Left lung (tissue), 10 donors: ENCODE measurements around the gene BBS9. TPM values are rescaled to one million over a fixed set of nuclear protein-coding genes. Genes with fewer than 3 reads are reported as not detected.
A peak's percentile ranks its signal among the peaks of the same experiment; 100 is the strongest.

Experiments
- ATAC-seq: fragments of 200-7000 bp; cut with Tn5 transposase; one replicate; pipeline ENCODE4 v1.9.1; 2020; ENCODE audit warnings: moderate library complexity
- DNase-seq, 4 donors: peaks; one replicate each; pipeline ENCODE4 v3.0.0-alpha.2; 2013 to 2020
- H3K27ac ChIP-seq, 2 donors: fragments of 200-600 bp; sonication (generic) in 1 of 2; one replicate each; pipeline versions ENCODE4 v1.5.0 to v1.8.0; 2020 to 2021
- H3K27me3 ChIP-seq, 2 donors: fragments of 200-600 bp; sonication (generic) in 1 of 2; one replicate each; pipeline versions ENCODE4 v1.5.0 to v1.8.0; 2020 to 2021
- H3K36me3 ChIP-seq, 2 donors: fragments of 200-600 bp; sonication (generic) in 1 of 2; one replicate each; pipeline versions ENCODE4 v1.5.0 to v1.8.0; 2020 to 2021
- H3K4me1 ChIP-seq, 2 donors: fragments of 200-600 bp; one replicate each; pipeline ENCODE4 v1.8.0; 2021
- H3K4me3 ChIP-seq, 2 donors: fragments of 200-600 bp; sonication (generic) in 1 of 2; one replicate each; pipeline versions ENCODE4 v1.5.0 to v1.8.0; 2020 to 2021; ENCODE audit warnings: mild to moderate bottlenecking in 1 of 2
- H3K9me3 ChIP-seq, 2 donors: fragments of 200-600 bp; sonication (generic) in 1 of 2; one replicate each; pipeline versions ENCODE4 v1.5.0 to v1.8.0; 2020 to 2021
- CTCF ChIP-seq, 2 donors: fragments of 200-600 bp; sonication (generic) in 1 of 2; IDR thresholded peaks; one replicate each; pipeline versions ENCODE4 v1.5.0 to v1.8.0; 2021; ENCODE audit warnings: antibody characterized with exemption in 2 of 2
- intact Hi-C, 2 donors: fragments of 100-400 bp; cut with DNase I; formaldehyde crosslinking; loops; one replicate each; pipeline versions ENCODE4 v1.11.2 to v1.14.2; 2022
- polyA plus RNA-seq, 6 donors: library from polyadenylated mRNA; unstranded; fragments of 120-200 nt; gene quantifications; one replicate each; pipeline ENCODE4 v1.2.1, GENCODE V29; 2013; ENCODE audit not compliant: insufficient read length in 6 of 6
- total RNA-seq, 2 donors: library from RNA; stranded (reverse); fragmentation: NEBNext Ultra II Directional; extraction: Animal tissue kit (Norgen Biotek cat#: 25700); gene quantifications; one replicate each; pipeline ENCODE4 v1.2.1, GENCODE V29; 2021
- donor health status: DM: no; HTN: yes; CAD: no.
- donor health status: DM: no; HTN: no; CAD: no.

The BBS9 gene
- total and polyA plus RNA-seq, 8 donors = 14.5 to 25.1 (median 19.1) TPM

- no peak for TF ChIP-seq CTCF (IDR thresholded peaks at IDR 0.05)
- intact Hi-C loops = no loop called here
- Histone ChIP-seq H3K4me3 (no peak overlapping the region), H3K9me3 (no peaks in the 10 kb centered on the region), H3K27me3 (no peaks in the 10 kb centered on the region), H3K36me3 (no peaks in the 10 kb centered on the region), H3K27ac (no peak overlapping the region), H3K4me1 (no peaks in the 10 kb centered on the region)
- no peak for ATAC-seq
- no peak for DNase-seq
Measured at GRCh38 chr7:33646891-33647391, 517.6 kb downstream of the BBS9 start.

- Histone ChIP-seq H3K27ac (no peak overlapping the region), H3K9me3 (no peaks in the 10 kb centered on the region), H3K4me3 (no peak overlapping the region), H3K36me3 (no peaks in the 10 kb centered on the region), H3K4me1 (no peaks in the 10 kb centered on the region), H3K27me3 (no peaks in the 10 kb centered on the region)
- DNase-seq (no peak), ATAC-seq (no peak)
- intact Hi-C loops = no loop called here
- TF ChIP-seq CTCF (IDR thresholded peaks at IDR 0.05) = no peak
Measured at GRCh38 chr7:33649476-33650441, 520.4 kb downstream of the BBS9 start.

GRCh38 chr7:33650828-33651227 lies 521.5 kb downstream of the BBS9 start:
- intact Hi-C loops = no loop called here
- ATAC-seq = no peak
- no peak overlapping the region for H3K27ac ChIP-seq

GRCh38 chr7:33651998-33652515 lies 522.7 kb downstream of the BBS9 start:
- ATAC-seq (peak; percentile 25), DNase-seq (no peak)
- Histone ChIP-seq H3K27me3 (no peaks in the 10 kb centered on the region), H3K4me3 (no peak overlapping the region), H3K9me3 (no peaks in the 10 kb centered on the region), H3K4me1 (no peaks in the 10 kb centered on the region), H3K27ac (no peak overlapping the region), H3K36me3 (no peaks in the 10 kb centered on the region)
- intact Hi-C loops = no loop called here
- no peak for TF ChIP-seq CTCF (IDR thresholded peaks at IDR 0.05)

More at GRCh38 chr7:33650828-33651227, 521.5 kb downstream of the BBS9 start:
- Histone ChIP-seq H3K4me3 (no peak overlapping the region), H3K9me3 (no peaks in the 10 kb centered on the region), H3K27me3 (no peaks in the 10 kb centered on the region), H3K4me1 (no peaks in the 10 kb centered on the region), H3K36me3 (no peaks in the 10 kb centered on the region)
- no peak for TF ChIP-seq CTCF (IDR thresholded peaks at IDR 0.05)
- DNase-seq = no peak

- no peak overlapping the region for H3K27ac ChIP-seq
- intact Hi-C loops = no loop called here
- no peaks in the 10 kb centered on the region for H3K9me3 ChIP-seq
- DNase-seq (no peak), ATAC-seq (no peak)
- no peaks in the 10 kb centered on the region for H3K36me3 ChIP-seq
- no peak overlapping the region for H3K4me3 ChIP-seq
- H3K4me1 ChIP-seq = no peaks in the 10 kb centered on the region
- no peak for TF ChIP-seq CTCF (IDR thresholded peaks at IDR 0.05)
- H3K27me3 ChIP-seq = no peaks in the 10 kb centered on the region
Measured at GRCh38 chr7:33654676-33655075, 525.3 kb downstream of the BBS9 start.
